GM03348 (cell line): Measurements from ENCODE around the gene ZNF610.

Source experiments
- DNase-seq: peaks from one replicate; pipeline ENCODE4 v3.0.0; 2012; ENCODE audit warnings: low spot score

Gene ZNF610

GRCh38 chr19:52398081-52398441 lies 62.0 kb downstream of the ZNF610 start:
- DNase-seq, result peak; percentile 43

- DNase-seq, result no peak
Measured at GRCh38 chr19:52410276-52410675, 74.2 kb downstream of the ZNF610 start.

GRCh38 chr19:52415711-52416110 lies 79.7 kb downstream of the ZNF610 start:
- no peak for DNase-seq
